GM23338 (cell line): ENCODE results near the gene AP1S1. TPM values are rescaled to one million over a fixed set of nuclear protein-coding genes. Genes with fewer than 3 reads are reported as not detected.

ENCODE experiments used
- JUNB ChIP-seq: IDR thresholded peaks from one replicate; pipeline ENCODE4 v1.6.1; 2016; ENCODE audit warnings: antibody characterized with exemption; ENCODE audit not compliant: unreplicated experiment
- POLR2AphosphoS5 ChIP-seq: IDR thresholded peaks from 2 replicates; pipeline ENCODE4 v1.6.1; 2016; ENCODE audit warnings: antibody characterized with exemption, low read depth
- ZNF114 ChIP-seq: fragments of 250-450 bp; sonication (Bioruptor Pico); IDR thresholded peaks from 2 replicates; pipeline ENCODE4 v1.5.0; 2020; ENCODE audit warnings: mild to moderate bottlenecking, moderate library complexity
- polyA plus RNA-seq: library from polyadenylated mRNA; unstranded; fragments of >200 nt; fragmentation: Nextera tagmentation; extraction: Ambion mirVana; gene quantifications from 2 replicates; pipeline ENCODE4 v1.2.1, GENCODE V29; 2016
- total RNA-seq: library from RNA; depleted of rRNA; stranded (reverse); fragments of >200 nt; shearing (Covaris generic); gene quantifications from 2 replicates; pipeline ENCODE4 v1.2.3, GENCODE V29; 2014
- TF ChIP-seq, protein P1 (sequence below), 2 experiments: fragments of 200-600 bp in 1 of 2; sonication (generic) in 1 of 2; conservative IDR thresholded peaks; 2 replicates each; pipeline versions ENCODE4 v1.5.1 to v1.6.1; 2016 to 2017; ENCODE audit warnings: antibody characterized with exemption in 2 of 2, low read depth in 2 of 2, mild to moderate bottlenecking in 2 of 2, moderate library complexity in 1 of 2
- TF ChIP-seq, protein P2 (sequence below): fragments of 250-450 bp; sonication (Bioruptor Pico); IDR thresholded peaks from 2 replicates; pipeline ENCODE4 v1.5.0; 2020; ENCODE audit warnings: mild to moderate bottlenecking, moderate library complexity
- TF ChIP-seq, protein P3 (sequence below): IDR thresholded peaks from 2 replicates; pipeline ENCODE4 v1.6.1; 2016; ENCODE audit warnings: antibody characterized with exemption

Gene AP1S1
- total and polyA plus RNA-seq, 2 experiments from 2014 or later: 11.5 to 60.6 TPM

DNA sequence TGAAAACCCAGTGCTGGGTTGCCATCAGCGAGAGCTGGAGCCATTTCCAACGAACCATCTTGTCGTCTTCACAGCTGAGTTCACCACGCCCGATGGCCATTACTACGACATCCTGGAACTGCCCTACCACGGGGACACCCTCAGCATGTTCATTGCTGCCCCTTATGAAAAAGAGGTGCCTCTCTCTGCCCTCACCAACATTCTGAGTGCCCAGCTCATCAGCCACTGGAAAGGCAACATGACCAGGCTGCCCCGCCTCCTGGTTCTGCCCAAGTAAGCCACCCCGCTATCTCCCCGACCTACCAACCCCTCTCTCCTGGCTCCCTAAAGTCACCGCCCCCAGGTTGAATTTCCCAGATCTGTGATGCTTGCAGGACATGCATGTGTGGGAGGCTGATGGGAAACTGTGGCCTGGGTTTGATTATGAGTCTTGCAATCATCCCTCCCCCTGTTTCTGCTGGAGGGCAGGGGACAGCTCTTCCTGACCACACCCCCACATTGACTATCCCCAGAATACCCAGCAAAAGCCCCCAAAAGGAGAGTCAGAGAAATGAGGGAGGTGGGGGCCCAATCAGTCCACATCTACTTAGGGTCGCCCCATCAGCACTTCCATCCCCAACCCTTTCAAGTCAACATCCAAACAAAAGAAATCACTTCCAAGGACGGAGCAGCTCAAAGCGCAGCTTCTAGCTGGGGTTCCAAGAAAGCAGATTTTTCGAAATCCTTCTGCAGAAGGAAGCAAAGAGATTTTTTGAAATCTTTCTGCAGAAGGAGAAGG, 20.5 kb upstream of the AP1S1 start (continued):
- TF ChIP-seq, protein P1, sequence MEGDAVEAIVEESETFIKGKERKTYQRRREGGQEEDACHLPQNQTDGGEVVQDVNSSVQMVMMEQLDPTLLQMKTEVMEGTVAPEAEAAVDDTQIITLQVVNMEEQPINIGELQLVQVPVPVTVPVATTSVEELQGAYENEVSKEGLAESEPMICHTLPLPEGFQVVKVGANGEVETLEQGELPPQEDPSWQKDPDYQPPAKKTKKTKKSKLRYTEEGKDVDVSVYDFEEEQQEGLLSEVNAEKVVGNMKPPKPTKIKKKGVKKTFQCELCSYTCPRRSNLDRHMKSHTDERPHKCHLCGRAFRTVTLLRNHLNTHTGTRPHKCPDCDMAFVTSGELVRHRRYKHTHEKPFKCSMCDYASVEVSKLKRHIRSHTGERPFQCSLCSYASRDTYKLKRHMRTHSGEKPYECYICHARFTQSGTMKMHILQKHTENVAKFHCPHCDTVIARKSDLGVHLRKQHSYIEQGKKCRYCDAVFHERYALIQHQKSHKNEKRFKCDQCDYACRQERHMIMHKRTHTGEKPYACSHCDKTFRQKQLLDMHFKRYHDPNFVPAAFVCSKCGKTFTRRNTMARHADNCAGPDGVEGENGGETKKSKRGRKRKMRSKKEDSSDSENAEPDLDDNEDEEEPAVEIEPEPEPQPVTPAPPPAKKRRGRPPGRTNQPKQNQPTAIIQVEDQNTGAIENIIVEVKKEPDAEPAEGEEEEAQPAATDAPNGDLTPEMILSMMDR (conservative IDR thresholded peaks at IDR 0.05; ENCODE audit: low read depth in 2 of 2): no peak
- TF ChIP-seq, protein P2, sequence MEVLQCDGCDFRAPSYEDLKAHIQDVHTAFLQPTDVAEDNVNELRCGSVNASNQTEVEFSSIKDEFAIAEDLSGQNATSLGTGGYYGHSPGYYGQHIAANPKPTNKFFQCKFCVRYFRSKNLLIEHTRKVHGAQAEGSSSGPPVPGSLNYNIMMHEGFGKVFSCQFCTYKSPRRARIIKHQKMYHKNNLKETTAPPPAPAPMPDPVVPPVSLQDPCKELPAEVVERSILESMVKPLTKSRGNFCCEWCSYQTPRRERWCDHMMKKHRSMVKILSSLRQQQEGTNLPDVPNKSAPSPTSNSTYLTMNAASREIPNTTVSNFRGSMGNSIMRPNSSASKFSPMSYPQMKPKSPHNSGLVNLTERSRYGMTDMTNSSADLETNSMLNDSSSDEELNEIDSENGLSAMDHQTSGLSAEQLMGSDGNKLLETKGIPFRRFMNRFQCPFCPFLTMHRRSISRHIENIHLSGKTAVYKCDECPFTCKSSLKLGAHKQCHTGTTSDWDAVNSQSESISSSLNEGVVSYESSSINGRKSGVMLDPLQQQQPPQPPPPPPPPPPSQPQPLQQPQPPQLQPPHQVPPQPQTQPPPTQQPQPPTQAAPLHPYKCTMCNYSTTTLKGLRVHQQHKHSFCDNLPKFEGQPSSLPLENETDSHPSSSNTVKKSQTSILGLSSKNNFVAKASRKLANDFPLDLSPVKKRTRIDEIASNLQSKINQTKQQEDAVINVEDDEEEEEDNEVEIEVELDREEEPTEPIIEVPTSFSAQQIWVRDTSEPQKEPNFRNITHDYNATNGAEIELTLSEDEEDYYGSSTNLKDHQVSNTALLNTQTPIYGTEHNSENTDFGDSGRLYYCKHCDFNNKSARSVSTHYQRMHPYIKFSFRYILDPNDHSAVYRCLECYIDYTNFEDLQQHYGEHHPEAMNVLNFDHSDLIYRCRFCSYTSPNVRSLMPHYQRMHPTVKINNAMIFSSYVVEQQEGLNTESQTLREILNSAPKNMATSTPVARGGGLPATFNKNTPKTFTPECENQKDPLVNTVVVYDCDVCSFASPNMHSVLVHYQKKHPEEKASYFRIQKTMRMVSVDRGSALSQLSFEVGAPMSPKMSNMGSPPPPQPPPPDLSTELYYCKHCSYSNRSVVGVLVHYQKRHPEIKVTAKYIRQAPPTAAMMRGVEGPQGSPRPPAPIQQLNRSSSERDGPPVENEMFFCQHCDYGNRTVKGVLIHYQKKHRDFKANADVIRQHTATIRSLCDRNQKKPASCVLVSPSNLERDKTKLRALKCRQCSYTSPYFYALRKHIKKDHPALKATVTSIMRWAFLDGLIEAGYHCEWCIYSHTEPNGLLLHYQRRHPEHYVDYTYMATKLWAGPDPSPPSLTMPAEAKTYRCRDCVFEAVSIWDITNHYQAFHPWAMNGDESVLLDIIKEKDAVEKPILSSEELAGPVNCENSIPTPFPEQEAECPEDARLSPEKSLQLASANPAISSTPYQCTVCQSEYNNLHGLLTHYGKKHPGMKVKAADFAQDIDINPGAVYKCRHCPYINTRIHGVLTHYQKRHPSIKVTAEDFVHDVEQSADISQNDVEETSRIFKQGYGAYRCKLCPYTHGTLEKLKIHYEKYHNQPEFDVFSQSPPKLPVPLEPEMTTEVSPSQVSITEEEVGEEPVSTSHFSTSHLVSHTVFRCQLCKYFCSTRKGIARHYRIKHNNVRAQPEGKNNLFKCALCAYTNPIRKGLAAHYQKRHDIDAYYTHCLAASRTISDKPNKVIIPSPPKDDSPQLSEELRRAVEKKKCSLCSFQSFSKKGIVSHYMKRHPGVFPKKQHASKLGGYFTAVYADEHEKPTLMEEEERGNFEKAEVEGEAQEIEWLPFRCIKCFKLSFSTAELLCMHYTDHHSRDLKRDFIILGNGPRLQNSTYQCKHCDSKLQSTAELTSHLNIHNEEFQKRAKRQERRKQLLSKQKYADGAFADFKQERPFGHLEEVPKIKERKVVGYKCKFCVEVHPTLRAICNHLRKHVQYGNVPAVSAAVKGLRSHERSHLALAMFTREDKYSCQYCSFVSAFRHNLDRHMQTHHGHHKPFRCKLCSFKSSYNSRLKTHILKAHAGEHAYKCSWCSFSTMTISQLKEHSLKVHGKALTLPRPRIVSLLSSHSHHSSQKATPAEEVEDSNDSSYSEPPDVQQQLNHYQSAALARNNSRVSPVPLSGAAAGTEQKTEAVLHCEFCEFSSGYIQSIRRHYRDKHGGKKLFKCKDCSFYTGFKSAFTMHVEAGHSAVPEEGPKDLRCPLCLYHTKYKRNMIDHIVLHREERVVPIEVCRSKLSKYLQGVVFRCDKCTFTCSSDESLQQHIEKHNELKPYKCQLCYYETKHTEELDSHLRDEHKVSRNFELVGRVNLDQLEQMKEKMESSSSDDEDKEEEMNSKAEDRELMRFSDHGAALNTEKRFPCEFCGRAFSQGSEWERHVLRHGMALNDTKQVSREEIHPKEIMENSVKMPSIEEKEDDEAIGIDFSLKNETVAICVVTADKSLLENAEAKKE (CRISPR knock-in tag): no peak
- no peak for TF ChIP-seq POLR2AphosphoS5
- TF ChIP-seq, protein P3, sequence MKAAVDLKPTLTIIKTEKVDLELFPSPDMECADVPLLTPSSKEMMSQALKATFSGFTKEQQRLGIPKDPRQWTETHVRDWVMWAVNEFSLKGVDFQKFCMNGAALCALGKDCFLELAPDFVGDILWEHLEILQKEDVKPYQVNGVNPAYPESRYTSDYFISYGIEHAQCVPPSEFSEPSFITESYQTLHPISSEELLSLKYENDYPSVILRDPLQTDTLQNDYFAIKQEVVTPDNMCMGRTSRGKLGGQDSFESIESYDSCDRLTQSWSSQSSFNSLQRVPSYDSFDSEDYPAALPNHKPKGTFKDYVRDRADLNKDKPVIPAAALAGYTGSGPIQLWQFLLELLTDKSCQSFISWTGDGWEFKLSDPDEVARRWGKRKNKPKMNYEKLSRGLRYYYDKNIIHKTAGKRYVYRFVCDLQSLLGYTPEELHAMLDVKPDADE: no peak
- no peak for TF ChIP-seq ZNF114
- no peak for TF ChIP-seq JUNB
